WI38 (cell line): ENCODE data around the gene CAMK2D.

ENCODE experiments used
- H3K4me3 ChIP-seq: 2 replicates; pipeline ENCODE4 v1.5.1; 2011; ENCODE audit warnings: low read depth, mild to moderate bottlenecking, control low read depth, low read length
- CTCF ChIP-seq: IDR thresholded peaks from 2 replicates; pipeline ENCODE4 v1.5.1; 2012; ENCODE audit warnings: low read depth, mild to moderate bottlenecking, control low read depth, low read length

CAMK2D gene

GRCh38 chr4:113502906-113503305 lies 258.6 kb downstream of the CAMK2D start:
- no peak overlapping the region for H3K4me3 ChIP-seq
- TF ChIP-seq CTCF = no peak

GRCh38 chr4:113502476-113502875 lies 259.1 kb downstream of the CAMK2D start:
- no peak for TF ChIP-seq CTCF
- no peak overlapping the region for H3K4me3 ChIP-seq

GRCh38 chr4:113500424-113500823 lies 261.1 kb downstream of the CAMK2D start:
- no peak for TF ChIP-seq CTCF
- no peak overlapping the region for H3K4me3 ChIP-seq

GRCh38 chr4:113499696-113500095 lies 261.8 kb downstream of the CAMK2D start:
- no peak for TF ChIP-seq CTCF
- H3K4me3 ChIP-seq = no peak overlapping the region

GRCh38 chr4:113499166-113499565 lies 262.4 kb downstream of the CAMK2D start:
- no peak for TF ChIP-seq CTCF
- no peak overlapping the region for H3K4me3 ChIP-seq

GRCh38 chr4:113497154-113497884 lies 264.2 kb downstream of the CAMK2D start:
- H3K4me3 ChIP-seq = no peak overlapping the region
- TF ChIP-seq CTCF = no peak

GRCh38 chr4:113496698-113497097 lies 264.8 kb downstream of the CAMK2D start:
- H3K4me3 ChIP-seq = no peak overlapping the region
- no peak for TF ChIP-seq CTCF
